SIG-M5 treated with dmso at 0.1 percent for 504 hours (cell line): ENCODE measurements around the gene DDR2.
"Not testable (repeated sequence)": the region's sequence is repeated elsewhere in the genome, so short reads cannot be mapped to it uniquely, and the experiment has no call there.

ENCODE experiments used
- DNase-seq: peaks from one replicate; lab custom pipeline; 2025; ENCODE audit not compliant: unreplicated experiment; lab: John Stamatoyannopoulos, UW

Gene DDR2

DNA sequence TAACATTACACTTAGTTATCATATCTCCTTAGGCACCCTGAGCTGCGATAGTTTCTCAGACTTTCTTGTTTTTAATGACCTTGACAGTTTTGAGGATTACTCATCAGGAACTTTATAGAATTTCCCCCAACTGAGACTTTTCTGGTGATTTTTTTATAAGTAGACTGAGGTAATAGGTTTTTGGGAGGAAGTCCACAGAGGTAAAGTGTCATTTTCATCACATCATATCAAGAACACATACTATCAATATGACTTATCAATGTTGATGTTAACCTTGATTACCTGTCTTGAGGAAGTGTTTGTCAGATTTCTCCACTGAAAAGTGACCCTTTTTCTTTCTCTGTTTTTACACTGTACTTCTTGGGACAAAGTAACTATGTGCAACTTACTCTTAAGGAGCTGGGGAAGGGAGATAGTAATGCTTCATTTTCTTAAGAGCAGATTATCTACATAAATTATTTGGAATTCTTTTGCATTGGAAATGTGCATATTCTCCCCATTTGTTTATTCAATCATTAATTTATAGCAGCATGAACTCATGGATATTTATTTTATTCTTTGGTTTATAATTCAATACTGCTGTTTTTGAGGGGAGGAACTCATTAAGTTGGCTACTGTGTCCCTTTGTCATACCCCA is 85.4 kb downstream of the DDR2 start:
- no peak for DNase-seq

DNA sequence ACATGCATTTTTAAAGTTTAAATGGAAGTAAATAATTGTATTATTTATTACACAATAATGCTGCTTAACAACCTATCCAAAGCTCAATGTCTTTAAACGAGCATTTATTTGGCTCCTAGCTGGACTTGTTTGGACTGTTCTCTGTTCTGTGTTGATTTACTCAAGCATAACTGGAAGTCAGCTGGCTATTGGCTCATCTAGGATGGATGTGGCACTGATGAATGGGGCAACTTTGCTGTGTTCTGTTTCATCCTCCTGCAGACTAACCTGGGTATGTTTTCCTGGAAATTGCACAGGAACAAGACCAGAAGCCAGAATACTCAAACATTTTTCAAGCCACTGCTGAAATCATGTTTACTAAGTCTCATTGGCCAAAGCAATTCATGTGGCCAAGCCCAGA is 87.4 kb downstream of the DDR2 start:
- DNase-seq, result no peak

DNA sequence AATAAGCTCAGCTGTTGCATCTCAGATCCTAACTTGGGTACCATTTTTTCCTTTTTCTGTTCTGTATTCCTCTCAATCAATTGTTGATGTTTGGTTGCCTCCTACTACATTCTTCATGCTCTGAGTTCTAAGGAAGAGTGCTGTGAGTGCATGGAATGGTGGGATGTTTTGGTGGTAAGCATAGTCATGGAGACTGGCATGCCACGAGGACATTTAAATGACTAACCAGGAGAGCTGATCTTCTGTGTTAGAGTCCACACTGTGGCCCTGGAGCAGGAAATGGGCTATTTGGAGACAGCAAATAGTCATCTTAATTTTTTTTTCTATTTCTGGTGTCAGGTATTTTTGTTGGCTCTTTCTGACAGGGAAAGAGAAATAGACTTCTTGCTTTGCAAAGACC is 88.7 kb downstream of the DDR2 start:
- DNase-seq, result no peak

DNA sequence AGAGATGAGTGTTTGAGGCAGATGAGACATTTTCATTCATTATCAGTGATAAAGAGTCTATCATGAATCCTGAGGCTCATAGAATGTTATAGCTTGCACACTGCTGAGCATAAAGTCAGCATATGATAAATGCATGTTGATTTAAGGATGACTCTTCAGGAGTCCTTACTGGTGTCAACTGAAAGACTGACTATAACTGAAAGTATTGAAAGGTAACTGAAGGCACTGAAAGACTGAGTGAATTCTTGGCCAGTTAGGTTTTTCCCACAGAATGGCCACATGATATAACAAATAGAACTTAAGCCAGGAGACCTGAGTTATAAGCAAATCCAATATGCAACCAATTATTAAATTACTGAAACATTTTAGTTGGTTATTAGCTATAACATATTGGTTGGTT is 89.2 kb downstream of the DDR2 start:
- DNase-seq, result no peak

DNA sequence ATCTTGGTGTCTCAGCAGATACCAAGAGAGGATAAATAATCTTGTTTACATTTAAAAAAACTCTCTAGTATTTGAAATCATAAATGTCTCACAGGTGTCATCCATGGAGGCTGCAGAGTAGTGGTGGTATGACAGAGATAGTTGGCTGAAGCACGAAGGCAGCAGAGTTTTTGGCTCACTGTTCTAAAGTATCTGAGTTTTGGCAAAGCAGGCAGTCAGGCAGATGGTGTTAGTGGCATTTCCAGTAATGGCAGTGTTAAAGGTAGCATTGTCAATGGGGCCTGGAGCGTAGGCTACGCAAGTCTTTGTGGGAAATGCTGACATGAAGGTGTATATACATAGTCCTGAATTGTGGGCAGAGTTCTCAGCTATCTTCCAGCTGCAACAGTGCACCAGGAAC is 89.8 kb downstream of the DDR2 start:
- no peak for DNase-seq

DNA sequence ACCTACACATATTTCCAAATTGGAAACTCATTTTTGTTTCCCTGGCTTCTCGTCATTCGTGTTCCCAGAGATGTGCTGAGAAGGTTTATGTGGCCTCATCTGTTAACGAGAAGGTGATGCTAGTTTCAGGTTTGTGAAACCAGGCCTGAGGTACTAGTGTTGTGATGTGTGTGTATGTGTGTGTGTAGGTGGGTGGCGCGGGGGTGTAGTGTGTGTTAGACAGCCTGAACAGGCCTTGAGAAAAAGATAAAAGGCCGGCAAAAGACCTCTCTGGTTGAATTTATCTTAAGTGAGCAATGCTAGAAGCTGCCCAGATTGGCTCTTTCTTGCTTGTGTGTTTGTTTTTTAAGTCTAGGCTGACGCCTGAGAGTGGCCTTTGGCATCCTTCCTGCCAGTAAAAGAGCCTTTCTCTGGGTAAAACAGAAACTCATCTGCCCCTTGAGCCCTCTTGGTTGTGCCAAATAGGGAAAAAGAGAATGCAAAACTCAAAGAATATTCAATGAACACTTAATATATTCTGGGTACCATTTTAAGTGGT is 92.4 kb downstream of the DDR2 start:
- DNase-seq, result no peak

DNA sequence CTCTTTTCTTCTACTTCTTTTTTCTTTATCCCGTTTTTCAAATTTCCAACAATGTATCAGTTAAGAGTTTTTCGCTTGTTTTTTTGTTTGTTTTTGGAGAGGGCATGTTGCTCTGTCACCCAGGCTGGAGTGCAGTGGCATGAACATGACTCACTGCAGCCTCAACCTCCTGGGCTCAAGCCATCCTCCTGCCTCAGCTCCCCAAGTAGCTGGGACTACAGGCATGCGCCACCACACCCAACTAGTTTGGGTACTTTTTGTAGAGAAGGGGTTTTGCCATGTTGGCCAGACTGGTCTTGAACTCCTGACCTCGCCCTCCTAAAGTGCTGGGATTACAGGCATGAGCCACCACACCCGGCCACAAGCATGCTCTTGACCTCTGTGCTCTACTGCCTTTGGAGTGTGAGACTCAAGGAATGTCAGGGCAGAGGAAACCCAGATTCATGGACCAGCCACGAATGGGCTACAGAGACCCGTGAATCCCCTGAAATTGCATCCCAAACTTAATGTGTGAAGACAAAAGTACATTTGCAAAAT is 93.1 kb downstream of the DDR2 start:
- DNase-seq, result no peak

DNA sequence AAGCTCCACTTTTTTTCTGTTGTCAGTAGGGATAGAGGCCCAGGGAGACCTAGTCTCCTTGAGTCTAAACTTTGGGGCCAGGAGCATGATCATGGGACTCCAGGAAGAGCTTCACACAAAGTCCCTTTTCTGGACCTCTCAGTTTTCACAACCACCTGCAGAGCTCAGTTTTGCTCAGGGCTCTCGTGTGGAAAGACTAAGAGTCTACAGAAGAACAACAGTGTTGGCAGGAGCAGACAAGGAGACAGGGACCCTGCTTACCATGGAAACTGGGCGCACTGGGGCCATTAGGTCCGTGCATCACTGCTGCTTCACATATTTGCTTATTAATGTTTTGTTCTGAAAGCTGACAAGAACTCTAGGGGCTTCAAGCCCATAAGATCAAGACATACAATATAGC is 94.3 kb downstream of the DDR2 start:
- no peak for DNase-seq

DNA sequence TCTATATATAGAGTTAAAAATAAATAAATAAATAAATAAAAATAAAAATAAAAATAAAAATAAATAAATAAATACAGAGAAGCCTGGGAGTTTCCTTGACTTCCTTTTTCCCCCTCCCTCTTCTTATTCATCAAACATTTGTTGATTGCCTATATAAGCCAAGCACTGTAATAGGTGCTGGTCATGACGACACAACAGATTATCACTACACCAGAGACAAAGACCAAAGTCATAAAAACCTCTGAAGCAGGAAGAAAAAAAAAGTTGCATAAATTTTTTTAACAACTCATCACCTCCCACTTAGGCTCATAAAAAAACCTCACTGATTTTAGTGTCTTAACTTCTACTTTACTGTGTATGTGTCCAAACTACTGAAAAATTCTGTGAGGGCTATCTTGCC is 95.2 kb downstream of the DDR2 start:
- DNase-seq, result not testable (repeated sequence)

DNA sequence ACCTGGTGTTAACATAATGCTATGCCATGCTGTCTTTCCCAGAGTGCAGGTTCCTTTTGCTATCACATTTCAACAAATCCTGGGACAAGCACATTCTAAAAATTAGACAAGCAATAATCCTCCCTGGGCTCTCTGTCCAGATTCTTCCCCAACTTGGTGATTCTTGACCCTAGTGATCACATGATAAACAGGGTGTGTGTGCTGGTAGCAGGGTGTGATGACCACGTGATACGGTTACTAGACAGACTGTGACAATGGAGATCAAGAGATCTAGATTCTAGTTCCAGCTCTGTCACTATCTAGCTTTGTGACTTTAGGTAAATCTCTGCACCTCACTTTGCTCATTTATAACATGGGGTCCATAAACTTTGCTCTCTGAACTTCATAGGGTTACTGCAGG is 96.3 kb downstream of the DDR2 start:
- DNase-seq, result no peak

DNA sequence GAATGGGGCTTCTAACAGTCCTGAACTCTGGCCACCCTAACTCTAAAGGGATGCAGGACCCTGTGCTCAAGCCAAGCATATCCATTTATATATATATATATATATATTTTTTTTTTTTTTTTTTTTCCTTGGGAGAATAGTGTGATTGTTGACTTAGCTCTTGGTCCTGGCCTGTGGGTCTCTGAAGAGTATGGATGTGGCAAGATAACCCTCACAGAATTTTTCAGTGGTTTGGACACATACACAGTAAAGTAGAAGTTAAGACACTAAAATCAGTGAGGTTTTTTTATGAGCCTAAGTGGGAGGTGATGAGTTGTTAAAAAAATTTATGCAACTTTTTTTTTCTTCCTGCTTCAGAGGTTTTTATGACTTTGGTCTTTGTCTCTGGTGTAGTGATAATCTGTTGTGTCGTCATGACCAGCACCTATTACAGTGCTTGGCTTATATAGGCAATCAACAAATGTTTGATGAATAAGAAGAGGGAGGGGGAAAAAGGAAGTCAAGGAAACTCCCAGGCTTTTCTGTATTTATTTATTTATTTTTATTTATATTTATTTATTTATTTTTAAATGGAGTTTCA is 97.0 kb downstream of the DDR2 start:
- DNase-seq, result not testable (repeated sequence)

DNA sequence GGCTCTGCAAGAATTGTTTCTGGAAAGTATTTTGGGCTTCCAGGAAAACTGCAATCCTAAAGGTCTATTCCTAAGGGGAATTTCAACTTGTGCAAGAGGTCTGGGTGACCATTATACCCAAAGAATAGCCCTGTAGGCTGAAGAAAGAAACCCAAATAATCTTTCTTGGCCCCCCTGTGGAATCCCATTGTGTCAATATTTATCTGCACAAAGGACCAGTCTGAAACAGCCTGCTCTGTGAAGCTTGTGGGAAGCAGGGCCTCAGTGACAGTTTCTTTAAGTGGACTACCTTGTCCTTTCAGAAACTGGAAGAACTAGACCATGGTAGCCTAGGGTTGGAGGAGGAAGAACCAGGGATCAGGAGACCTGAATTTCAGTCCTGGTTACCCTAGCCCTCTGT is 99.8 kb downstream of the DDR2 start:
- no peak for DNase-seq

DNA sequence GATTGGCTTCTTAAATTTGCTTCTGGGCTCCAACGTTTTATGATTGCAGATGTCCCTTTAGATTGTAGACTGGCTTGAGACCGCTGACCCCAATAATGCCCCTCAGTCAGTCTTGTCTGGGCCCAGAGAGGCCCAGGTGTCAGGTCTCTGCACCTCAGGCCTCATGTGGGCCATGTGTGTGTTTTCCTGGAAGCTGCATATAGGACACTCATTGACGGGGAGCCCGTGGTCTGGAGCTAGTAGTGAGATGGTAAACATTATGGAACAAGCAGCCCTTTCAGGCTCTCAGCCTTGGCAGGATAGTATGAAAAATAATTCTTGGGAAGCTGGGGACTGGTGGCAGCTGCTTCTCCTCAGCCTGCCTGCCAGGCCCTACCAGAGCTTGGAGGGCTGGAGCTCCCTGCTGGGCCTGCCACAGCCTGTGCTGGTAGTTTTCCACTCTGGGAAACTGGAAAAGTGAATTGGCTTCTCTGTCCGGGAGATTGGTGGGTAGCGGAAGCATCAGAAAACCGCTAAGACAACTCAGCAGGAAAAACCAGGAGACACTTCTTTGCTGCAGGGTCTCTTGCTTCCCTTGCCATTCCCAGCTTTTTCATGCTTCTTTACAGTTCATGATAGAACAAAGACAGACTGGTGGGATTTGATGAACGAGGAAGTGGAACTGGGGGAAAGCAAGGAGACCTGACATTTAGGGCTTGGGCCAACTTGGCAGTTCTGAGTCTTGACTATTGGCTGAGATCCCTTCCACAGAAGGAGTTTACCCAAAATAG is 100.5 kb downstream of the DDR2 start:
- DNase-seq, result no peak

DNA sequence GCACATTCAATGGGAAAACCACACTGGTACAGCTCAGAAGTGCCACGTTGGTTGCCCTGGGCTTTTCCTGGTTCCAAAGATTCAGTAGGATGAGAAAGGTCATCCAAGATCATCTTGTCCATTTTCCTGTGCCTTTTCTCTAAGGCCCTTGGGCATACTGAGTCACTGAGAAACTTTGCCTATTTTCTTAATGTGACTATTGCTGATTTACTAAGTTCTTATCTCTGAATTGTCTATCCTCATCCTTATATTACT is 101.0 kb downstream of the DDR2 start:
- no peak for DNase-seq

DNA sequence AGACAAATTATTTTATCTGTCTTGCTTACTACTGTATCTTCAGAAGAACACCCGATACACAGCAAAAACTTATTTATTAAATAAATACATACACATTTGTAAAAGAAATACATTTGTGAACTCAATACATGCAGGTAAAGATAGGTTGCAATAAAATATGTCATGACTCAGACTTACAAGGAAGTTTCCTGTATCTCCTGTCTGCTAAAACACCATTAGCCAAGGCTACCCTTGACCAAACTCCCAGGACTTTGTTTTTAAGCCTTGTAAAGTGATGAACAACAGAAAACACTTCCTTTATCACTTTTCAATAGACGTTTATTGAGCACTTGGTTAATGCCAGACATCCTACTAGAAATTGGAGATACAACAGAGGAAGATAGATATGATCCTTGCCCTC is 101.8 kb downstream of the DDR2 start:
- no peak for DNase-seq

DNA sequence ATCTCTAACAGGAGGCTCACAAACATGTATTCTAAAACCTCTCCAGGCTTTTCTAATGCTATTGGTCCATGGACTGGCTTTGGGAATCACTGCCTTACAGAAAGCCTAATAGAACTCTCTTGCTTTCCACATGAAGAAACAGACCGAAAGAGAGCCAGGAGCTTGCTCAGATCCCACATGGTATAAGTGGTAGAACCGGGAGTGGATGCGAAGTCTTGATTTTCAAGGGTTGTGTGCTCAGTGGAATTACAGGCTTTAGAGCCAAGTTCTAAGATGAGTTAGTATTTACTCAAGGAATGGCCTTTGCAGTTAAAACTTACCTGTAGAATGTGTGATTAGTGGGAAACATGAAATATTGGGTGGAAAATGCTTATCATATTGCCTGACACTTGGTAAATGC is 103.9 kb downstream of the DDR2 start:
- DNase-seq, result no peak

DNA sequence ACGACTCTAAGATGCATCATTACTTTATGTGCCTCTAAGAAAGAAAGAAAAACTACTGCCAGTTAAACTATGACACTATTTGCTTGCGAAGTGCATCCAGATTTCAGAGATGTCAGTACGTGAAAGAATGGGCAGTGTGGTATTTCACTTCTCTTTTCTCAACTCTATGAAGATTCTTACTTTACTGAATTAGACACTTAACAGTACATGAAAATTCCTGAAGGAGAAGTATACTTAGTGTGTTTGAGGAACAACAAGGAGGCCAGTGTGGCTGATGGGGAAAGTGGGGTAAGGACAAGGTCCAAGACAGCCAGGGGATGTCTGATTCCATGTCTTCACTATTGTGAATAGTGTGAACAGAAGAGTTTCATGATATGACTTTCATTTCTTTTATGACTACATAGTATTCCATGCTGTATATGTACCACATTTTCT is 104.4 kb downstream of the DDR2 start:
- no peak for DNase-seq

DNA sequence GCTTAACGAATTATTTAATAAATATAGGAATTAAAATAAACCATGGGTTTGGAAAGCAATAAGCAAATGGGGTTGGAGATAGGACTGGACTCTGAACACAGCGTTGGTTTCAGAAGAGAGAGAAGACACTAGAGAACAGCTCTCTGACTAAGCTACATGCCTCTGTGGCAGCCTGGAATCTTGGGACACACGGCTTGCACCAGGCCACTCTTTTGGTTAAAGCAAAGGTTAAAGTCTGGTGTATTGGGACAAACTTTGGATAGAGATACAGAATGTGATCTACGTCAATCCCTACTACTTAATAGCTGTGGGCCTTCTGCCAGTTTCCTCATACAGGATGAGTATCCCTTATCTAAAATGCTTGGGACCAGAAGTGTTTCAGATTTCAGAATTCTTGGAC is 108.5 kb downstream of the DDR2 start:
- no peak for DNase-seq

DNA sequence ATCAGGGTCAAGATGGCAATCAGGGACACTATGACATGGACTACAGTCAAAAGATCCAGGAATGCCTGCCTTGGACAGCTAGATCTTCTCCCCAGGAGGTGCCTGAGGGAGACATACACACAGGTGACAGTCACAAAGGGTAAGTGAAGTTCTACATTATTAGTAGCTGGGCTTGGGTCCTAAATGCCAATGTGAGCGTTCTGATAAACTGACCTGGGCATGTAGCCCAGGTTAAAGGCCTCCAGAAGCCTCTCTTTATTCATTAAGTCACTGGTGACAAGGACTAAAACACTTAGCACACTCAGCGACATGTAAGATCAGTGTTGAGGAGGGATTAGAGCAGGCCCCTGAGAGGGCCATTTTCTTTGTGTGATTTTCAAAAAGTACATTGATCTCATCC is 109.3 kb downstream of the DDR2 start:
- DNase-seq, result no peak

DNA sequence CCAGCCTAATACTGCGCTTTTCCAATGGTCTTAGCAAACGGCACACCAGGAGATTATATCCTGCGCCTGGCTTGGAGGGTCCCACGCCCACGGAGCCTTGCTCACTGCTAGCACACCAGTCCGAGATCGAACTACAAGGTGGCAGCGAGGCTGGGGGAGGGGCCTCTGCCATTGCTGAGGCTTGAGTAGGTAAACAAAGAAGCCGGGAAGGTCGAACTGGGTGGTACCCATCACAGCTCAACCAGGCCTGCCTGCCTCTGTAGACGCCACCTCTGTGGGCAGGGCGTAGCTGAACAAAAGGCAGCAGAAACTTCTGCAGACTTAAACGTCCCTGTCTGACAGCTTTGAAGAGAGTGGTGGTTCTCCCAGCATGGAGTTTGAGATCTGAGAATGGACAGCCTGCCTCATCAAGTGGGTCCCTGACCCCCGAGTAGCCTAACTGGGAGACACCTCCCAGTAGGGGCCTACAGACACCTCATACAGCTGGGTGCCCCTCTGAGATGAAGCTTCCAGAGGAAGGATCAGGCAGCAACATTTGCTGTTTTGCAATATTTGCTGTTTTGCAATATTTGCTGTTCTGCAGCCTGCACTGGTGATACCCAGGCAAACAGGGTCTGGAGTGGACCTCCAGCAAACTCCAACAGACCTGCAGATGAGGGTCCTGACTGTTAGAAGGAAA is 114.1 kb downstream of the DDR2 start:
- not testable (repeated sequence) for DNase-seq

DNA sequence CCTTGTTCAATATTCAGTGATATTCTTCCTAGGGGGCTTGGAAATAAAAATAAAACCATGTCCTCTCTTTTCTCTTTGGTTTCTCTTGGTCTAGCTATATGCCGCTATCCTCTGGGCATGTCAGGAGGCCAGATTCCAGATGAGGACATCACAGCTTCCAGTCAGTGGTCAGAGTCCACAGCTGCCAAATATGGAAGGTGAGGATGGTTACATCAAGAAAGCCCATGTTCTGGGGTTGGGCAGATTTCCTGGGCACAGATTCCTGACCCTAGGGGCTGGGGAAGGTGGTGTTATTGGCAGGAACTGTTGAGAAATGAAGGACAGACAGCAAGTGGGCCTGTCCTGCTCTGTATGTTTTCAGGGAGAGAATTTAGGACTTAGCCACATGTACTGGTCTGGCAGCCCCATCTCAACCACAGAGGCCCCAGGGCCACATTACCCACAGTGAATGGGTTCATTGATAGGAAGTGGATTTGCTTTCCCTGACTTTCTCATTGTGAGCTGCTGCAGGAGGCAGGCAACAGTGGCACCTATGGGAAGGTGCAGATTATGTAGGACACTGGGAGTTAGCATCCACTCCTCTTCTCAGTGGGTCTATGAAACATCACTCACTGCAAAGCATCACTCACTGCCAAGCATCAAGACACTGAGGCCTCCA is 120.9 kb downstream of the DDR2 start:
- no peak for DNase-seq
